NCI-H524 (cell line): ENCODE results near the gene NRCAM.

Experiments used
- DNase-seq, 2 experiments: peaks; one replicate each; lab custom pipeline; 2025; lab: John Stamatoyannopoulos, UW

The NRCAM gene

GRCh38 chr7:108130261-108130660 is 326.0 kb downstream of the NRCAM start, which contains the start of gene LAMB4:
LAMB4 (minus strand) TSS chr7:108130361; CDS start chr7:108123164, 7,197 bp downstream.
- no peak for DNase-seq

GRCh38 chr7:108129018-108129965 is 326.9 kb downstream of the NRCAM start:
- DNase-seq: no peak

GRCh38 chr7:108128514-108128913 is 327.7 kb downstream of the NRCAM start:
- DNase-seq: no peak

GRCh38 chr7:108127461-108127860 is 328.8 kb downstream of the NRCAM start:
- DNase-seq: no peak

GRCh38 chr7:108124820-108125219 is 331.4 kb downstream of the NRCAM start:
- no peak for DNase-seq

GRCh38 chr7:108122181-108122580 is 334.1 kb downstream of the NRCAM start:
- DNase-seq: no peak

GRCh38 chr7:108120933-108121332 is 335.3 kb downstream of the NRCAM start:
- no peak for DNase-seq

- no peak for DNase-seq
Observed at GRCh38 chr7:108120196-108120595, 336.0 kb downstream of the NRCAM start.

- peak in 1 of 2 experiments; percentile 20 for DNase-seq
Observed at GRCh38 chr7:108118959-108119358, 337.3 kb downstream of the NRCAM start.

GRCh38 chr7:108114117-108114841 is 342.0 kb downstream of the NRCAM start:
- peak in 1 of 2 experiments; percentile 42 for DNase-seq

- no peak for DNase-seq
Observed at GRCh38 chr7:108112683-108113082, 343.6 kb downstream of the NRCAM start.

- DNase-seq: peak; percentile 15 to 60
Observed at GRCh38 chr7:108109221-108109908, 346.9 kb downstream of the NRCAM start.

- no peak for DNase-seq
Observed at GRCh38 chr7:108108131-108108530, 348.1 kb downstream of the NRCAM start.

GRCh38 chr7:108104324-108104723 is 351.9 kb downstream of the NRCAM start:
- DNase-seq: no peak

GRCh38 chr7:108103558-108104298 is 352.5 kb downstream of the NRCAM start:
- no peak for DNase-seq

GRCh38 chr7:108102671-108103312 is 353.4 kb downstream of the NRCAM start:
- no peak for DNase-seq

GRCh38 chr7:108101759-108102158 is 354.5 kb downstream of the NRCAM start:
- no peak for DNase-seq

GRCh38 chr7:108099713-108100112 is 356.5 kb downstream of the NRCAM start:
- DNase-seq: no peak

- peak in 1 of 2 experiments; percentile 35 for DNase-seq
Observed at GRCh38 chr7:108097703-108098102, 358.5 kb downstream of the NRCAM start.
